Esophagus squamous epithelium (tissue), 4 donors: ENCODE data around the gene ATP13A5.

Experiments used
- CTCF ChIP-seq, 6 experiments: fragments of 450-650 bp in 4 of 6; fragments of 200-600 bp in 2 of 6; sonication (generic) in 2 of 6; IDR thresholded peaks; one replicate each; pipeline ENCODE4 v1.5.1; 2016 to 2019; ENCODE audit warnings: antibody characterized with exemption in 6 of 6, mild to moderate bottlenecking in 4 of 6, moderate library complexity in 4 of 6
- POLR2A ChIP-seq, 4 donors: fragments of 450-650 bp; IDR thresholded peaks; one replicate each; pipeline ENCODE4 v1.6.1; 2017; ENCODE audit warnings: antibody characterized with exemption in 4 of 4, mild to moderate bottlenecking in 4 of 4, moderate library complexity in 3 of 4

GRCh38 chr3:193335031-193335430 is 43.5 kb downstream of the ATP13A5 start:
- TF ChIP-seq CTCF (IDR thresholded peaks at IDR 0.05) (no peak), POLR2A (IDR thresholded peaks at IDR 0.05) (no peak)
